RWPE1 (cell line): ENCODE data around the gene ROR2.

ENCODE experiments used
- CTCF ChIA-PET: fragments of 350-600 bp; sonication (Branson Sonifier 250); formaldehyde crosslinking; extraction: SDS; loops from one replicate; lab custom pipeline; 2021; lab: Yijun Ruan, JAX
- POLR2A ChIA-PET: fragments of 400-600 bp; formaldehyde crosslinking; extraction: SDS; loops from one replicate; lab custom pipeline; 2020; ENCODE audit warnings: antibody characterized with exemption; ENCODE audit not compliant: low non-redundant PET; lab: Yijun Ruan, JAX
- DNase-seq: peaks from one replicate; pipeline ENCODE4 v3.0.0; 2012; ENCODE audit warnings: low spot score
- H3K27ac ChIP-seq: fragments of 450-650 bp; 2 replicates; pipeline ENCODE4 v1.5.1; 2017
- CTCF ChIP-seq: fragments of 450-650 bp; conservative IDR thresholded peaks from 2 replicates; pipeline ENCODE4 v1.5.1; 2017; ENCODE audit warnings: low read depth, mild to moderate bottlenecking

ROR2 gene

GRCh38 chr9:91603932-91604331 lies 346.1 kb downstream of the ROR2 start:
- TF ChIP-seq CTCF, result no peak
- POLR2A ChIA-PET, result interaction anchor here (0.5 kb wide), 1 partner anchor 13 kb away, joined by 3 read pairs; no protein-coding TSS in a partner anchor
- CTCF ChIA-PET, result interaction anchor here (0.7 kb wide), 1 partner anchor 13 kb away, joined by 3 read pairs; no protein-coding TSS in a partner anchor
- DNase-seq, result no peak
- H3K27ac ChIP-seq, result no peak overlapping the region

- H3K27ac ChIP-seq, result no peak overlapping the region
- no peak for TF ChIP-seq CTCF
- ChIA-PET CTCF (interaction anchor here (0.7 kb wide), 1 partner anchor 162 kb away, joined by 3 read pairs; no protein-coding TSS in a partner anchor), POLR2A (no interaction called here)
- no peak for DNase-seq
Measured at GRCh38 chr9:91599564-91599963, 350.5 kb downstream of the ROR2 start.

- CTCF ChIA-PET, result interaction anchor here (0.6 kb wide), 2 partner anchors 12 to 56 kb away, joined by 3 read pairs; no protein-coding TSS in a partner anchor
- H3K27ac ChIP-seq, result no peak overlapping the region
- no peak for DNase-seq
- no peak for TF ChIP-seq CTCF
- POLR2A ChIA-PET, result no interaction called here
Measured at GRCh38 chr9:91591627-91592026, 358.4 kb downstream of the ROR2 start.

- ChIA-PET POLR2A (no interaction called here), CTCF (no interaction called here)
- TF ChIP-seq CTCF, result no peak
- DNase-seq, result no peak
- no peak overlapping the region for H3K27ac ChIP-seq
Measured at GRCh38 chr9:91589101-91589553, 360.9 kb downstream of the ROR2 start.

GRCh38 chr9:91586282-91586681 lies 363.7 kb downstream of the ROR2 start:
- TF ChIP-seq CTCF, result no peak
- no peak for DNase-seq
- ChIA-PET CTCF (no interaction called here), POLR2A (no interaction called here)
- no peak overlapping the region for H3K27ac ChIP-seq

- no peak for DNase-seq
- no peak overlapping the region for H3K27ac ChIP-seq
- ChIA-PET CTCF (interaction anchor here (1.4 kb wide), 1 partner anchor 33 kb away, joined by 3 read pairs; no protein-coding TSS in a partner anchor), POLR2A (no interaction called here)
- no peak for TF ChIP-seq CTCF
Measured at GRCh38 chr9:91583966-91584365, 366.1 kb downstream of the ROR2 start.
